BJ (cell line): Measurements from ENCODE around the gene NKD2. TPM values are rescaled to one million over a fixed set of nuclear protein-coding genes. Genes with fewer than 3 reads are reported as not detected.
"Not testable (repeated sequence)": the region's sequence is repeated elsewhere in the genome, so short reads cannot be mapped to it uniquely, and the experiment has no call there.

Experiments used
- CTCF ChIA-PET: fragments of 350-600 bp; formaldehyde crosslinking; extraction: SDS; loops from one replicate; lab custom pipeline; 2021; ENCODE audit warnings: antibody characterized with exemption, inconsistent platforms; lab: Yijun Ruan, JAX
- POLR2A ChIA-PET: fragments of 300-600 bp; sonication (Branson Sonifier 250); formaldehyde crosslinking; extraction: SDS; loops from one replicate; lab custom pipeline; 2021; ENCODE audit warnings: antibody characterized with exemption; lab: Charles Lee
- DNase-seq: peaks from one replicate; pipeline ENCODE4 v3.0.0-alpha.2; 2011; ENCODE audit warnings: low read depth
- H3K27me3 ChIP-seq: 2 replicates; pipeline ENCODE4 v1.6.0; 2011; ENCODE audit warnings: low read length; ENCODE audit not compliant: control insufficient read depth, insufficient read depth
- H3K36me3 ChIP-seq: 2 replicates; pipeline ENCODE4 v1.5.1; 2011; ENCODE audit warnings: low read length; ENCODE audit not compliant: control insufficient read depth, insufficient read depth
- H3K4me3 ChIP-seq: 2 replicates; pipeline ENCODE4 v1.5.1; 2011; ENCODE audit warnings: low read depth, mild to moderate bottlenecking, control low read depth, low read length
- polyA plus RNA-seq: library from polyadenylated mRNA; depleted of rRNA; stranded (reverse); fragments of >200 nt; gene quantifications from 2 replicates; pipeline ENCODE4 v1.2.3, GENCODE V29; 2011
- TF ChIP-seq, protein P1 (sequence below): IDR thresholded peaks from 2 replicates; pipeline ENCODE4 v1.5.1; 2011; ENCODE audit warnings: low read depth, mild to moderate bottlenecking, control low read depth, inconsistent platforms, low read length, moderate library complexity; ENCODE audit not compliant: insufficient read depth

NKD2 gene
- polyA plus RNA-seq, 1 experiment = not detected

- CTCF ChIA-PET = interaction anchor here (0.6 kb wide), 1 partner anchor 48 kb away, joined by 3 read pairs; no protein-coding TSS in a partner anchor
- POLR2A ChIA-PET = no interaction called here
- no peak for DNase-seq
- H3K27me3 ChIP-seq = no peaks in the 10 kb centered on the region
- peaks cover 3% of the 10 kb centered on the region; the same call in 1 of the 2 replicates for H3K36me3 ChIP-seq
- no peak overlapping the region for H3K4me3 ChIP-seq
- TF ChIP-seq, protein P1, sequence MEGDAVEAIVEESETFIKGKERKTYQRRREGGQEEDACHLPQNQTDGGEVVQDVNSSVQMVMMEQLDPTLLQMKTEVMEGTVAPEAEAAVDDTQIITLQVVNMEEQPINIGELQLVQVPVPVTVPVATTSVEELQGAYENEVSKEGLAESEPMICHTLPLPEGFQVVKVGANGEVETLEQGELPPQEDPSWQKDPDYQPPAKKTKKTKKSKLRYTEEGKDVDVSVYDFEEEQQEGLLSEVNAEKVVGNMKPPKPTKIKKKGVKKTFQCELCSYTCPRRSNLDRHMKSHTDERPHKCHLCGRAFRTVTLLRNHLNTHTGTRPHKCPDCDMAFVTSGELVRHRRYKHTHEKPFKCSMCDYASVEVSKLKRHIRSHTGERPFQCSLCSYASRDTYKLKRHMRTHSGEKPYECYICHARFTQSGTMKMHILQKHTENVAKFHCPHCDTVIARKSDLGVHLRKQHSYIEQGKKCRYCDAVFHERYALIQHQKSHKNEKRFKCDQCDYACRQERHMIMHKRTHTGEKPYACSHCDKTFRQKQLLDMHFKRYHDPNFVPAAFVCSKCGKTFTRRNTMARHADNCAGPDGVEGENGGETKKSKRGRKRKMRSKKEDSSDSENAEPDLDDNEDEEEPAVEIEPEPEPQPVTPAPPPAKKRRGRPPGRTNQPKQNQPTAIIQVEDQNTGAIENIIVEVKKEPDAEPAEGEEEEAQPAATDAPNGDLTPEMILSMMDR = no peak
These were observed 50.6 kb downstream of the NKD2 start for GRCh38 chr5:1058988-1059883.

DNA sequence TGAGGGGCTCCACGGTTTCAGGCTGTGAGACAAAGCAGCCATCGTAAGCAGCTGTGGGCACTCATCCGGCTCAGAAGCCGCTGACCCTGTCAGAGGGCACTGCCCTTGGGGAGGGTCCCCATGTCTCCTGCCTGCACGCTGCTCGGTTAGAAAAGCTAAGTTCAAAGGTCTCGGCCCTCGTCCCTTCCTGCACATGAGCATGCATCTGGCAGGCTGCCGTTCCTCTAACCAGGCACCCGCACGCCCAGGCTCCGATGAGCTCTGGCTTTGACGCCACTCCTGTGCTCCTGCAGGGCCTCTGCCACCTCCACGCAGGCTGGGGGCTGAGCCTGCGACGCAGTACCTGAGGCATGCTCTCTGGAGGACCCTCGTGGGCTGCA is 51.3 kb downstream of the NKD2 start:
- ChIA-PET CTCF (no interaction called here), POLR2A (no interaction called here)
- TF ChIP-seq, protein P1 = no peak
- Histone ChIP-seq H3K36me3 (peaks cover 3% of the 10 kb centered on the region; the same call in 1 of the 2 replicates), H3K27me3 (no peaks in the 10 kb centered on the region), H3K4me3 (no peak overlapping the region)
- DNase-seq = no peak

GRCh38 chr5:1060535-1060981 is 52.0 kb downstream of the NKD2 start:
- H3K4me3 ChIP-seq = no peak overlapping the region
- H3K36me3 ChIP-seq = peaks cover 3% of the 10 kb centered on the region; the same call in 1 of the 2 replicates
- POLR2A ChIA-PET = no interaction called here
- TF ChIP-seq, protein P1 = no peak
- CTCF ChIA-PET = no interaction called here
- DNase-seq = no peak
- no peaks in the 10 kb centered on the region for H3K27me3 ChIP-seq

- CTCF ChIA-PET, DNase-seq: not testable (repeated sequence)
These were observed 52.7 kb downstream of the NKD2 start for GRCh38 chr5:1061292-1061691.

GRCh38 chr5:1061916-1062315 is 53.3 kb downstream of the NKD2 start:
- DNase-seq = no peak
- Histone ChIP-seq H3K36me3 (peaks cover 3% of the 10 kb centered on the region; the same call in 1 of the 2 replicates), H3K27me3 (no peaks in the 10 kb centered on the region), H3K4me3 (no peak overlapping the region)
- POLR2A ChIA-PET = no interaction called here
- CTCF ChIA-PET = no interaction called here
- TF ChIP-seq, protein P1 = no peak

More at GRCh38 chr5:1061292-1061691, 52.7 kb downstream of the NKD2 start:
- POLR2A ChIA-PET, H3K36me3 ChIP-seq, H3K27me3 ChIP-seq, H3K4me3 ChIP-seq: not testable (repeated sequence)
